Measurements from ENCODE around the gene FAM193B.
"Not testable (repeated sequence)": the region's sequence is repeated elsewhere in the genome, so short reads cannot be mapped to it uniquely, and the experiment has no call there.

Gene FAM193B

DNA sequence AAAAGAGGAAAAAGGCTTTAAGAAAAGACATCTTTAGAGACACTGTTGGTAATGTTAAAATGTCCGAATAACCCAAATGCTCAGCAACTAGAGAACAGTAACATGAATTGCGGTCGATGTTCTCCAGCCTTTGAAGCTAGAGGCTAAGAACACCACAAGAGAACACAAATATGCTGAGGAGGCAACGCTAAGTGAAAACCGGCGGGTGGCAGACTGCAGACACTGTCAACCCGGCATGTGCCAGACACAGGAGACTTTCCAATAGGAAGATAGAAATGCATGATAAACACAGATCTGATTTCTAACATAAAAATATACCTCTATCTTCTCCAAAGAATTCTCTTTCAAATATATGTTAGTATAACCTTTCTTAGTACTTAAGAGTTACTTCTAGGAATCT is 19.2 kb downstream of the FAM193B start:
- DNase-seq: no peak

DNA sequence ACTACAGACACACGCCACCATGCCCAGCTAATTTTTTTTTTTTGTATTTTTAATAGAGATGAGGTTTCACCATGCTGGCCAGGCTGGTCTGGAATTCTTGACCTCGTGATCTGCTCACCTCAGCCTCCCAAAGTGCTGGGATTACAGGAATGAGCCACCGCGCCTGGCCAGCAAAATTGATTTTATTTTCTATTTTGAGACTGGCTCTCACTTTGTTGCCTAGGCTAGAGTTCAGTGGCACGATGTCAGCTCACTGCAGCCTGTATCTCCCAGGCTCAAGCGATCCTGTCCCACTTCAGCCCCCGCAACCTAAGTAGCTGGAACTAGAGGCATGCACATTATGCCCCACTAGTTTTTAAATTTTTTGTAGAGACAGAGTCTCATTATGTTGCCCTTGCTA is 19.9 kb downstream of the FAM193B start:
- not testable (repeated sequence) for DNase-seq

DNA sequence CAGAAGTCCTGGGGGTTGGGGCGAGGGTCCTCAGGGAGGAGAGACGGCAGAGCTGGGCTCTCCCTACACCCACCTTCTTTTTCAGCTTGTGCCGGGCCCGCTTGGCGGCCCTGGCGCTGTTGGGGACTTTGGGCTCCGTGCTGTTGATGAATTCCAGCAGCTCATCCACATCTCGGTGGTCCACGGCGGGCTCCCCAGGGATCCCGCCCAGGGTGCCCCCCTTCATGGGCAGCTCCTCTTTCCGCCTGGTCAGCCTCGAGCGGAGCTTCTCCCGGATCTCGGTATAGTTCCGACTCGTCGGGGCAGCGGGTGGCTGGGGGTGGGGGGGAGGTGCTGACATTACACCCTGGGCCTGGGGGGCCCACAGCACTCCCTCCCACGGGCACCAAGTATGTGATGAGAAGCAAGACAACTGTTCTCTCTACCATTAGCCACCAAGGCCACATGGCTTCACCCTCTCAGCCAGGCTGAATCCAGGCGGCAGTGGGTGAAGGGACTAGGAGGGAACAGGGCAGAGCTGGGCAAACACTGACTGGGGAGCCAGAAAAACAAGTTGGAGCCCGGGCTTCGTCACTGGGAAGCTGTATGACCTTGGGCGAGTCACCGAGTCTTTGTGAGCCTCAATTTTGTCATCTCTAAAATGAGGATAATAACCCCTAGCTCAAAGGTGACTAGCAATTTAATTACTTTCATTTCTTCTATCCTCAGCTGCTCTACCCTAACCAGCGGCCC is 23.0 kb downstream of the FAM193B start:
- DNase-seq: no peak

DNA sequence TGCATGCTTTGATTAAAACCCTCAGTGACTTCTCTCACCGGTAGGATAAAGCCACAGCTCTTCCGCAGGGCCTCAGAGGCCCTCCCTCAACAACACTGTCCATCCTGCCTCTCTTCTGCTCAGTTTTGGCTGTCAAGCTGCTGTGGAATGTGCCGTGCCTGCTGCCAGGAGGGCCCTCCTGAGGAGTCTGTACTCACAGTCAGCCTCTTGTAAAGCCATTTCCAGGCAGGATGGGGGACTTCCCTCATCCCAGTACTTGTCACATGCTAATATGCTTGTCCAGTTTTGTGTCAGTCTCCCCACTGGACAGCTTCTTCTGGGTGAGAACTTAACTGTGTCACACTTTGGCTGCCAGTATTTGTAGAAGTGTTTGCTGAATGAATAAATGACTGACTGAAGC is 23.7 kb downstream of the FAM193B start:
- no peak for DNase-seq

DNA sequence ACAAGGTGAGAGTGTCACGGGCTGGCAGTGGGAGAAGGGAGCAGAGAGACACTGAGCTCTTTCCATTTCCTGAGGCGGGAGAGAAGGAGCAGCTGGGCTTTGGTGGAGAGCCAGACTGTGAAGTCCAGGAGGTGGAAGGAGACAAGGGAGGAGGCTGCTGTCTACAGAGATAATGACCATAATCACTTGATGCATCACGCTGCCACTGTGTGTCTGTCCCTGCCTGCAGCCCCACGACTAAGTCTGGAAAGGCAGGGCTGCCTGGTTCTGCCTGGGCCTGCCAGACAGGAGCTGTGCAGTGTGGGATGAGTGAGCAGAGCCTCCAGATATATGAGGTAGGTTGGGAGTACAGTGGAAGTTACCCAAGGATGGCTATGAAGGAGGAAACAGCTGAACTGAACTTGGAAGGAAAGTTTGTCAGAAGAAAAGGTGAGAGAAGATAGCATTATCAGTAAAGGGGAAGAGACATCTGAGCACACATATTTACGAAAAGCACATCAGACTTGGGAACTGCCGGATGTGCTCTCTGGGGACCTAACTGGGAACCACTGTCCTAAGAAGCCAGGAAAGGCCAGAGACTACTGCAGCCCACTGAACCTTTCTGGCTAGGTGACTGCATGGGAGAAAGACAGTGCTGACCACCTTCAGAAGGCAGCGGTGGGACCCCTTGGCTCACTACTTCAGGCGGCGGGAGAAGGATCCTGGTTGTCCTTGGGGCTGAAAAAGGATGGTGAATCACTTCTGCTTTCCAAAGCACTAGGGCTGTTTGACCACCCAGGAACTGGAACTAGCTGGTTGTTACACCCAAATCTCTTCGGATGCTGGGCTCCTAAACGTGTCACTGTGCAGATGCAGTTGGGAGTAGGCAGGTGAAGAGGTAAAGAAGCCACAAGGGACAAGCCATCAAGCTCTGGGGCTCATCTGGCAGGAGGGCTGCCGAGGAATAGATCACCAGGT is 24.8 kb downstream of the FAM193B start:
- no peak for DNase-seq

DNA sequence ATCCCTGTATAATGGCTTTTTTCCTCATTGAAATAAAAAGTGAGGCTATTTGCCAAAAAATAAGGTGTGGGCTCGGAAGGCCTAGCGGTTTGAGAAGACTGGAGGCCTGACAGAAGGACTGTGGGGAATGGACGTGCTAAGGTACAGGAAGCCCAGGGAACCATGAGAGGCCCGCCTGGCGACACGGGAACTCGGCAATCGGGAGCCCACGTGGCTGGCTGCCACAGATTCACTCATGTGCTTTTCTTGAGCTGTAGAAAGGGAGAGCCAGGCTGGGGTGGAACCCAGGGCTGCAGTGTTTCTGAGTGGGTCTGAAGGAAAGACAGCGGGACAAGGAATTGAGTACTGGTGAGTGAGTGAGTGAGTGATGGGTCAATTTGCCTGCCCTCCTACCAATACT is 25.7 kb downstream of the FAM193B start:
- no peak for DNase-seq

DNA sequence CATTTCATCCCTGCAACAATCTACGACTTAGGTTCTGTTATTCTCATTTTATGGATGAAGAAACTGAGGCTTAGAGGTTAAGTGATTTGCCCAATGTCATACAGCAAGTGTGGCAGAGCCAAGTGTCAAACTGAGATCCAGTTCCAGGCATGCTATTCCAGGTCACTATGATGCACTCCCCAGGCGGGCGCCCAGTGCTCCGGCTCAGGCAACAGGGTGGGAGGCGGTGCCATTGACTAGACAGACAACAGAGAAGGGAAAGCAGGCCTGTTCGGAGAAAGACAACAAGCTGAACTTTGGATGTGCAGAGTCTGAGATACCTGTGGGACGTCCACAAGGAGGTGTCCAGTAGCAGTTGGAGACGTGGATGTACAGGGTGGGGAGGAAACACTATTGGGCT is 26.8 kb downstream of the FAM193B start:
- DNase-seq: no peak

DNA sequence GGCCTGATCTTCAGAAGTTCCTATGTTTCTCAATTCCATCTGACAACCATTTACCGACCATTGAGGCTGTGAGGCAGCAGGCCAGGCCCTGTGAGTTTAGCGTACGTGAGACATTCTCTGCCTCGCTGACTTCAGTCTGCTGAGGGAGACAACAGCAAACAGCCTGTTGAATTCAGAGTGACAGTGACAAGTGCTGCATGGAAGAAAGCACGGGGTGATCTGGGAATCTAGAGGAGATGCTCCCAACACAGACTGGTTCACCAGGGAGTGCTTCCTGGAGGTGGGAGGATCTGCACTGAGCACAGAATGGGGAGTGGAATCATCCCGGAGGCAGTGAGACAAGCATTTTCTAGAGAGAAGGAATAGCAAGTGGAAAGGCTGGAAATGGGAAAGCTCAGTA is 27.6 kb downstream of the FAM193B start:
- DNase-seq: no peak

DNA sequence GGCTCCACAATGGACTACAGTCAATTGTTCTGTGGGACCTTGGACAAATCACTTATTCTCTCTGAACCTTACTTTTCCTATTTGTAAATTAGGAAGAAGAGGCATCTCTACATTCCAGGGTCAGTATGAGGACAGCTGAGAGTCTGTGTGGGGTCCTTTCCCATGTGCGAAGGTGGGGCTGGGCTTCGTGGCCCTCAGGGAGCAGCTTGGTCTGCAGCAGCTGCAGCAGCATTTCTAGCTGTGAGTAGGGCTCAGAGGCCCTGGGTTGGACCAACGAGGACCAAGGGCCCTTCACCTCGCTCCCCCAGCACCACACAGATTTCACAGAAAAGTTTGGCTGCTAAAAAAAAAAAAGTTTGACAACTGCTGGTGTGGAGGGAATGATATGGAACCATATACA is 28.2 kb downstream of the FAM193B start:
- DNase-seq: no peak

DNA sequence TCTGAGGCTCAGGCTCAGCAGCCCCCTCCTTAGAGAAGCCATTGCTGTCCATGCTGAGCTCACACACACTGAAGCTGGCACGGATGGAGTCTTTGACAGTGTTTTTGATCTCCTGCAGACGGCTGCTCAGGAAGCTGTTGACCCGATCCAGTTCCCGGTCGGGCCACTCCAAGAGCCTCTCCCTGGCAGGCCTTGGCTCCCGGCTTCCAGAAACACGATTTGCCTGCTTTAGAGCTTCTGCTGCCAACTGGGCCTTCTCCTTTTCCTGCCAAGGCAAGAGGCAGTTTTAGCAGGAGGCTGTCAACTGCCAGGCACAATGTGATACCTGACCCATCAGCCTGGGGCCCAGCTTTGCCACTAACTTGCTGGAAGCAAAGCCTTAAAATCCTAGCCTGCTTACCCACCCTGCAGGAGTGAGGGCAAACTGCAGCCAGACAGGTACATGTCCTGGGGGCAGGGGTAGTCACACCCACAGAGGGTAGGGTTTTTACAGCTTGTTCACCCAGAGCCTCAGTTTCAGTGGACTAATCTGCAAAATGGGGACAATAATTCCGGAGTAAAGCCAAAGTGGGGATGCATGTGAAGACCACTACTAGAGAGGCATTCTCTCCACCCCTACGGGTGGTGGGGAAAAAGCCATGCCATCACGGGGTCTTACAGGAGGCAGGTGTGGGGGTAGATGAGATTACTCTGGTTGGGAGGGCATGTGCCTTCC is 29.3 kb downstream of the FAM193B start:
- DNase-seq: no peak

DNA sequence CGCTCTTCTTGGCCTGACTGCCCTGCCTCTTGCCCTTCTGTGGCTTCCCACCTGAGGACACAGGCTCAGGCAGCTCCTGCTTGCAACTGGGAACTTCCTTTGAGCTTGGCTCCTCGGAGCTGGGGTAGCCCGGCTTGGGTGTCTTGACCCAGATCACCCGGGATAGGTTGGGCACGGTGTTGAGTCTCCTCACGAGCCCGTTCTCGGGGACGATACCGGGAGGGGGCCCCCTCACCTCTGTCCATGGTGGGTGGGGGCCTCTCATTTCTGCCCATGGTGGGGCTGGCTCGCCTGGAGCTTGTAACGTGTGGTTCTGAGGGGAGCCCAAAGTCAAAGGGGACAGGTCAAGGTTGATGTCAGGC is 29.8 kb downstream of the FAM193B start:
- DNase-seq: no peak

DNA sequence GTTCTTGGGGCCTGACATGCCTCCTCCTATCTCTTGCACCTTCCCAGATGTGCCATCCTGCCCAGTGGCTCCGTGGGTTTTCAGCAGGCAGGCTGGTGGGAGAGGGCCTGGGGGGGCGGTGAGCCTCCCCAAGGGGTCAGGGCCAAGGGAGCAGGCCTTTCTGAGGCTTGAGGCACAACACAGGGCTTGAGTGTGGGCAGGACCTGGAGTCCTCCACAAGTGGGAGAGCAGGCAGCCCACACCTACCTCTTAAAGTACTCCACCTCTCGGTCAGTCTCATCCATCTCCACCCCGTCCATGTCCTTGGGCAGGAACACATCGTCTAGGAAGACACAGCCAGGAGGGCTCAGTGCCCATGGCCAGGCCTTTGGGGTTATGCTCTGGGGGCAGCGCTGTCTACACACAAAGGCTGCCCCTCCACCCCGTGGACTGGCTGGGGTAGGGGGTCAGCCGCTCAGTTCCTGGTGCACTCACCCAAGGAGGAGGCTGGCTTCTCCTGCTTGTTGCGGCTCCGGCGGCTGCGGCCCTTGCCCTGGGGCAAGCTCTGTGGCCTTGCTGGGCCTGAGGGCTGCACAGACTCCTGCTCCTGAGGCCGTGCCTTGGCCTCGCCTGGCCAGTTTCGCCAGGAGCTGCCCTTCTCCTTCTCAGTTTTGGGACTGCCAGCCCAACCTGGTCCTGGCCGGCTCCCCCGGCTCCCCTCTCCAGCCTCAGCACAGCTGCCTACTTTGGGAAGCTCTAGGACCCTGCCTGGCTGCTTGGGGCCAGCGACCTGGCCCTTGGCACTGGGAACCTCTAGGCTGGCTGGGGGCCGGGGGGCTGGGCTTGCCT is 30.4 kb downstream of the FAM193B start:
- no peak for DNase-seq

DNA sequence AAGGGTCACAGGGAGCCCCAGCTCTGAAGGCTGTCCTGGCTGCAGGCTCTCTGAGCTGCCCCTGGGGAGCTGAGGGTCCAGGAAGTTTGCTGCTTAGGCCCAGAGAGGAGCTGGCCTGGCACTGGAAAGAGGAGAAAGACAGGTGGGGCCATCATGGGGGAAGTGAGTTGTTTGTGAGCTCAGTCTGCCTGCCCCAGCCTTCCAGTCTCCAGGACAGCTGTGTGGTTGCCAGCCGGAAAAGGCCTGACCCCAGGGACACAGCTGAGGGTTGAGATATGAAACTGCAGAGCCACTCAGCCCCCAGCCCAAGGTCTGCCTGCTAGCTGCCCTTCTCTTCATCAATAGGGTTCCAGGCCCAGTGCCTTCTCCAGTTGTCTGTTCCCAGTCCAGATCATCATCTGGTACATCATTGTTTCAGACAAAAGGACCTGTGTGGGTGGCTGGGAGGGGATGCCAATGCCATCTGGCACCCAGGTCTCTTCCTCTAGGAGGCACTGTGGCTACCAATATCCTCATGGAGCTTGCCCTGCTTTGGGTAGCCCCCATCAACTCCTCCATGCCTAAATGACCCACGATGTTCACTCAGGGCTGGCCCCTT is 33.3 kb downstream of the FAM193B start:
- DNase-seq: no peak

DNA sequence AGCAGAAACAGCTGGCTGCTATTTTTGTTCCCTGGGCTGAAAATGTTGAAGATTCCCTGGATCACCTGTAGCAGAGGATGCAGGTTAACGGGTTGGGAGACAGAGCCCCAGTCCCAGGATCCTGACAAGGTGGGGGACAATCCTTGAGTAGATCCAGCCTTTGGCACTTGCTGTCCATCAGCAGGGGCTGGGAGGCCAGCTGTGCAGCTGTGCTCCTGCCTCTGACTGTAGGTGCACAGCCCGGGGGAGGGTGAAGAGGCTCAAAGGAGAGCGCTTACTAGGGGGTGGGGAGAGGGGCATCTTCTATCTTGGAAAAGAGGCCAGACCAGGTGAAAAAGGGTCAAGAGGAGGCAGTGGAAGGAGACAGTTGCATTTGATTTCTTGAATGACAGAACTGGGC is 34.1 kb downstream of the FAM193B start:
- DNase-seq: no peak

DNA sequence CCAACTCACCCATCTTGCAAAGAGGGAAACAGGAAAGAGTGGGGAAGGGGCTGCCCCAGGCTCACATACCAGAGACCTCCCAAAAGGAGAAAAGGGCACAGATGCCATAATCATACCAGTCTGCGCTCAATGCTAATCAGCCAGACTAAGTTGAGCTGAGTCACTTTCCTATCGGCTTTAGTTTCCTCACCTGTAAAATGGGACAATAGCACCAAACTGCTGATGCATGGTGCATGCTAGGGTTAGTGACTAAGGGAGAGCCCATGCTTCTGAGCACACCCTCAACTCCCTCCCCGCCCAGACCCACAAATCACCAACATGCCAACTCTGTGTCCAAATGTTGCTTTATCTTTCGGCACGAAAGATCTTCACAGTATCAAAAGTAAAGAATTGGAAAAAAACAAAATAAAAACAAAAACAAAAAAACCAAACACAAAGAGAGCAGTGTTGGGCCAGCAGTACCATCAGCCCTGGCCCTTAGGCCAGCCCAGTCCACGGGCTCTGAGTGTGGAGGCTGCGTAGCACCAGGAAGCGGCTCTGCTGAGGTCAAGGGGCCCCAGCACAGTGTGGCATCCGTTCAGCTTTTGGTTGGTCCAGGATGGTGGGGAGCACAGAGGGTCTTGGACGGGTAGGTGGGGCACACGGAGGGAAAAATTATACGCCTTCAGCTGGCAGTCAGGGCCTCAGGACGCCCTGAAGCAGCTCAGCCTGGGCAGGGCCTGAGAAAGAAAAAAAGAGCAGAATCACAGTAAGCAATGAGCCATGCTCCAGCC is 34.7 kb downstream of the FAM193B start:
- DNase-seq: no peak

DNA sequence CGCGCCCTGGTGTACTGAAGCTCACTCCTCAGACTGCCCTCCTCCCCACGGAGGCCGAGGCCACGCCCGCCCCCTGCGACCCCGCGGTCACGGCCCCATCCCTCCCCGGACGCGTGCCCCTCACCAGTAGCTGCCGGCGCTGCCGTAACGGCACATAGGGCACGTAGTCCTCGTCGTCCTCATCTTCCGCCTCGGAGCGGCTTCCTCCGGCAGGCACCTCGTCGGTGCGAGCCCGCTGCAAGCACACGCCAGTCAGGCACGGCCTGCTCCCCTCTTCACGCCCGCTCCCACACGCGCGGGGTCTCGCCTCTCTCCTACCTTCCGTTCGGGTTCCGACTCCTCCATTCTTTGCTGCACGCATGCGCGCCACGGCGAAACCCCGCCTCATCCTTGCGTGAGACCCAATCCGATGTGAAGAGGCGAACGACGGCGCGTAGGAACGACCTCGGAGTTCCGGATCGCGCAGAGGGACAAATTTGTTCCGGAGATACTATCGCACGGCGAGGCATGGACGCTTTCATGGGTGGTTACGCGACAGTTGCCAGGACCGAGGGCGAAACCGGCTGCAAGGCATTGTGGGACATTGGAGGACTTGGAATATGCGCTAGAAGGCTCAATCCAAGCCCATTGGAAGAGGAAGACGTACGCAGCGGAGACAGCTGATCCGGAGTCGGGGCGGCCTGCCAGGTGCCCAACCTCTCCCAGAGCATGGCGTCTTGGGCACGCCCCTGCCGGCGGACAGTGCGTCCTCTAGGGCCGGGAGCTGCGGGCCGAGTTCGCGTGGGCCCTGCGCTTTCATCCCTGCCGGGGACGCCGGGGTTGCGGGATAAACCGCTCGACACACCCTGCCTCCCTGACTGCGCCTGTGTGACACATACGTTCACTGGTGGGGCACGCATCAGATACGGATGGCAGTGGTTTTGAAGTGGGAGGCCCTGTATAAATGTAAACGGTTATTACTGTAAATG is 37.5 kb downstream of the FAM193B start, which contains the start of gene DDX41:
Gene DDX41, minus strand, starts transcription at position 361 of the 968 bp plus-strand sequence. Its CDS starts 16 bp downstream, at position 345.
- DNase-seq: peak; percentile 93

DNA sequence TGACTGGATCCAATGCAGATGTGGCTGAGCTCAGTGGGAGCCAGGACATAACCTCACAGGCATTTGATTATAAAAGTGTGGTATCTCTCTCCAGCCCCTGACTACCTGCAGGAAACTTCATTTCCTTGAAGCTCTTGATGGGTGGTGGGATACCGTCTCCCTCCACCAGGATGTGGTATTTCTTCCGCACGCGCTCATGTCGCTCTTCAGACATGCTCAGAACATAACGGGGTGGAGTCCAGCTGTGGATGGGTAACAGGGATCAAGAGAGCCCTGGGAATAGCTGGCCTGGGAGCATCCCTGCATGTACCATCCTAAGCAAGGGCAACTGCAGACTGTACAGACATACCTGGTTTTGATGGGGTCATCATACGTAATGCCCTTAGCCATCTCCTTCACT is 38.8 kb downstream of the FAM193B start:
- DNase-seq: no peak

DNA sequence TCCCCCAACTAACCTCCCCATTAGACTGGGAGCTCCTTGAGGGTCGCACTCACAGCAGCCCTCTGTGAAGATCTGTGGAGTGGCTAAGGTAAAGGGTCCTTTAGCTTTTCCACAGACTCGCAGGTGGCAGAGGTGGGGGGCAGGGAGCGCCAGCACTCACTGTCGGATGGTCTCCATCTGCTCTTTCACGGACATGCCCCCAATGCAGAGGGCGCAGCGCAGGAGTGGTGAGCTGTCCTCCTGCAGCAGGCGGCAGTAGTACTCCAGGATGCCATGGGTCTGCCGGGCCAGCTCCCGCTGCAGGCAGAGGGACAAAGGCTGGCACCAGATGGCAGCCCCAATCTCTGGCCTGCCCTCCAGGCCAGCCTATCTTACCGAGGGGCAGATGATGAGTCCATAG is 39.8 kb downstream of the FAM193B start:
- DNase-seq: no peak

DNA sequence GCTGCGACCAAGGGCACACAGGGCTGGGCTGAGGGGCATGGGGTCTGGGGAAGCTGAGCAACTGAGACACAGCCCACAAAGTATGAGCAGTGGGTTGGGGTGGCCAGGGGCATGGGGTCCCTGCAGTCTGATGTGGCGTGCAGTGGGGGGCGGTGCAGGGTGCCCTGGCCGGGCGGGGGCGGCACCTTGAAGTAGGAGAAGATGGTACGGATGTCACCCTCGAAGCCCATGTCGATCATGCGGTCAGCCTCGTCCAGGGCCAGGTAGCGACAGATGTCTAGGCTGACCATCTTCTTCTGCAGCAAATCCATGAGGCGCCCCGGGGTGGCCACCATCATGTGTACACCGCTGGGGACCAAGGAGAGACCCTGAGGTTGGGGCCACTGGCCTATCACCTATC is 40.9 kb downstream of the FAM193B start:
- DNase-seq: no peak

DNA sequence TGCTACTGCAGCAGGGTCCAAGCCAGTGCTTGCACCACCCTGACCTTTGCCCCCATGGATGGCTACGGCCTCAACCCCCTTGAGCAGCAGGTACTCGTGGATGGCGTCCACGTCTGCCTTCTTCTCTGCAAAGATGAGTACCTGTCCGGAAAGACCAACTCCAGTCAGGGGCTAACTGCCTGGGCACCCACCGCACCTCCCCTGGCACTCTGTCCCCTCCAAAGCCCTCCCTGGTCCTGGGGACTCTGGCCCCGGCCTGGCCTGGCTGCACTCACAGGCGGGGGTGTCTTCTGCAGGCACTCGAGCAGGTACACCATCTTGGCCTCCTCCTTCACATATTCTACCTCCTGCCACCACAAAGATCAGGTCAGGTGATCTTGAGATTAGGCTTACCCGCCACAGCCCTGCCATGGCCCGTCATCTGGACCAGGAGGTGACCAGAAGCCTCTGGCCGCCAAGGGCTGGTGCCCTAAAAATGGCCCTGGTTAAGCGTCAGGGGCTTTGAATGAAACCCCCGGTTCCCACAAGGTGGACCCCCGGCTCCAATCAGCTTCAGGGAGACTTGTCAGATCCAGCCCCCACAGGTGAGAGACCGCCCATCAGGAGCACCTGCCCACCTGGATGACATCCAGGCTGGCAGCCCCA is 41.5 kb downstream of the FAM193B start:
- no peak for DNase-seq
